GM12872 (cell line): ENCODE results near the gene TMPRSS6.

Experiments
- TF ChIP-seq, protein P1 (sequence below): IDR thresholded peaks from 3 replicates; pipeline ENCODE4 v1.5.1; 2011; ENCODE audit warnings: low read depth, mild to moderate bottlenecking, low read length, moderate library complexity; ENCODE audit not compliant: insufficient read depth

The TMPRSS6 gene

GRCh38 chr22:37153901-37154300 is 44.4 kb upstream of the TMPRSS6 start:
- TF ChIP-seq, protein P1, sequence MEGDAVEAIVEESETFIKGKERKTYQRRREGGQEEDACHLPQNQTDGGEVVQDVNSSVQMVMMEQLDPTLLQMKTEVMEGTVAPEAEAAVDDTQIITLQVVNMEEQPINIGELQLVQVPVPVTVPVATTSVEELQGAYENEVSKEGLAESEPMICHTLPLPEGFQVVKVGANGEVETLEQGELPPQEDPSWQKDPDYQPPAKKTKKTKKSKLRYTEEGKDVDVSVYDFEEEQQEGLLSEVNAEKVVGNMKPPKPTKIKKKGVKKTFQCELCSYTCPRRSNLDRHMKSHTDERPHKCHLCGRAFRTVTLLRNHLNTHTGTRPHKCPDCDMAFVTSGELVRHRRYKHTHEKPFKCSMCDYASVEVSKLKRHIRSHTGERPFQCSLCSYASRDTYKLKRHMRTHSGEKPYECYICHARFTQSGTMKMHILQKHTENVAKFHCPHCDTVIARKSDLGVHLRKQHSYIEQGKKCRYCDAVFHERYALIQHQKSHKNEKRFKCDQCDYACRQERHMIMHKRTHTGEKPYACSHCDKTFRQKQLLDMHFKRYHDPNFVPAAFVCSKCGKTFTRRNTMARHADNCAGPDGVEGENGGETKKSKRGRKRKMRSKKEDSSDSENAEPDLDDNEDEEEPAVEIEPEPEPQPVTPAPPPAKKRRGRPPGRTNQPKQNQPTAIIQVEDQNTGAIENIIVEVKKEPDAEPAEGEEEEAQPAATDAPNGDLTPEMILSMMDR, result no peak

- TF ChIP-seq, protein P1, result no peak
Measured at GRCh38 chr22:37151401-37151800, 41.9 kb upstream of the TMPRSS6 start.

GRCh38 chr22:37150701-37151100 is 41.2 kb upstream of the TMPRSS6 start:
- TF ChIP-seq, protein P1, result no peak

- TF ChIP-seq, protein P1, result no peak
Measured at GRCh38 chr22:37148742-37149665, 39.5 kb upstream of the TMPRSS6 start.

DNA sequence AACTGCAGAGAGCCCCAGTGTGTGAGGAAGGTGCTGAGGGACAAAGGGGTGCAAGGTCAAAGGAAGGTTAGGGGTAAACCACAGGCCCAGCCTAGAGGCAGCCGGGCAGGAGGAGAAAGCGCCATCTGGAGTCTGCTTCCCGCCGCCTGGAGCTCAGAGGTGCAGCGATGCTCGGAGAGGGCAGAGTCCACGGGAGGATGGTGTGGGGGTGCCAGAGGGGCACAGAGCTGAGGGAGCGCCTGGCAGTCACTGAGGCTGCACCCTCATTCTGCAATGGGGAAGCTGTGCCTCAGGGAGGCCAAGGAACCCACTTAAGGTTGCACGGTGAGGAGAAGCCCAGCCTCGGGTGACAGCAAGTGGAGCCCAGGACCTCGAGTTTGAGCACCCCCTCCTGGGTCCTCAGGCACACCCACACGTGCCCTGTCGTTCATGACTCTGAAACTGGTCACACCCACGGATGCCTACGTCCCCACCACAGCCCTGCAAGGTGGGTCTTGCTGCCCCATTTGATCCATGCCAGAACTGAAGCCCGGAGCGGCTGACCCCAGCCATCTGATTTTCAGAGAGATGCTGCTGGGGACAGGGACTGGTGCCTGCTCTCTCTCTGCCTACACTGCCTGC is 38.6 kb upstream of the TMPRSS6 start:
- TF ChIP-seq, protein P1, result peak; percentile 14; the same call in 1 of the 3 replicates

DNA sequence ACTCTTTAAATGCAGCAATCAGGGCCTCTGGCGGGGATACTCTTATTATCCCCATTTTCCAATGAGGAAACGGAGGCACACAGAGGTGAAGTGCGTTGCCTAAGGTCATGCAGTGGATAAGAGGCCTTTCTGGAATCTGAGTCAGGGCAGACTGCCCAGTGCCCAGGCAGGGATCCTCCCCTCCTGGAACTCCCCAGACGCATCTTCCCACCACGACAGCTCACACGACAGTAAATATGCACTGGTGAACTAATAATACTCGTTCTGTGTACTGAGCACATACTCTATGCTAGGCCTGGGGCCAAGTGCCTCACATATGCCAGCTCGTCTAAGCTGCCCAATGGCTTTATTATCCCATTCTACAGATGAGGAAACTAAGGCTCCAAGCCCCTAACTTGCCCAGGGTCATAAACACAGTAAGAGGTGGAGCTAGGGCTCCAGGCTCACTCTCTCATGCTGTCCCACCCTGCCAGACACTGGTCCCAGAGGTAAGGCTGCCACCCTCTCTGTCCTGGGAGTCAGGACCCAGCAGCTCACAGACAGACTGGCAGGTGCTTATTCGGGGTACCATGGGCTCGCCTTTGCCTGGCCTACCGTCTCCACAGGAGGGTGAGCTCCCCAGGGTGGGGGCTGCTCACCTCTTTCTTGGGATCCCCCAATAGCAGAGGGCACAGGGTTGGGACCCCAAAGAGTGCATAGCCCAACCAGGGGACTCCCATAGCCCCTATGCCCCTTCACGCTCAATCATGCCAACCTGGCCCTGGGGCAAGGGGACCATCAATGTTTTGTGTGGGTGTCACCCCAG is 37.9 kb upstream of the TMPRSS6 start:
- TF ChIP-seq, protein P1, result no peak

DNA sequence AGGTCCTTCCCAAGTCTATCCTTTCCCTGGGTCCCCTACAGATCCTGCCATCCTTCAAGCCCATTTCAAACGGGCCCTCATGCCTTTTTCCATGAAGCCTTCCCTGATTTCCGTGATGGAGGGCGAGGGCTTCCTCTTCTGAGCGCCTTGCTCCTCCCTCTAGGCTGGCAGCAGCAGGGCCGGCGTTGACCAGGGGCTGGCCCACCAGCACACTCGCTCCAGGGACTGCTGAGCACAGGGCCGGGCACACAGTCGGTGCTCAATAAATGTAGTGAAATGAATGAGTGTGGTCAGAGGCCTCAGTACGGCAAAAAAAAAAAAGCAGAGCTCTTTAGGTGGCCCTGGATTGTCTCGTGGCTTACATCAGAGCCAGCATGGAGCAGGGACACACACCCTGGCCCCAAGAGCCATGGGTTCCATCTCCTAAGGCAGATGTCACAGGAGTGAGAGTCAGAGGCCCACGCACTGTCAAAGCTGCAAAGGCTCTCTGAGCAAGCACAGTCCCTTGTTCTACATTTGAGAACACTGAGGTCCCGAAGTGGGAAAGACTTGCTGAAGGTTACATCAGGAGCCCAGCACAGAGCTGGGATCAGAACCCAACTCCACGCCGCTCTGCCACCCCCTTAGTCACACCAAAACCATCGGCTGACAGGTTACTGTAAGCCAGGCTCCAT is 37.1 kb upstream of the TMPRSS6 start:
- TF ChIP-seq, protein P1, result no peak
